Endothelial cell of umbilical vein (primary cell): ENCODE results near the gene SLC38A11. TPM values are rescaled to one million over a fixed set of nuclear protein-coding genes. Genes with fewer than 3 reads are reported as not detected.

Experiments
- BruUV-seq: library from RNA; stranded (reverse); fragments of 400-500 nt; replicated peaks from 2 replicates; lab custom pipeline; 2021; lab: Mats Ljungman, UMichigan
- CTCF ChIA-PET: fragments of 300-600, 350-600 bp; sonication (Branson Sonifier 250); formaldehyde crosslinking; loops from one replicate; lab custom pipeline; 2021; ENCODE audit warnings: antibody characterized with exemption, inconsistent platforms; lab: Charles Lee
- POLR2A ChIA-PET: fragments of 300-600, 350-600 bp; sonication (Branson Sonifier 250); formaldehyde crosslinking; loops from one replicate; lab custom pipeline; 2021; ENCODE audit warnings: antibody characterized with exemption, inconsistent platforms; lab: Charles Lee
- DNase-seq: peaks from one replicate; pipeline ENCODE4 v3.0.0-alpha.2; 2011; ENCODE audit warnings: low read depth, low spot score
- FAIRE-seq: peaks from 2 replicates; lab custom pipeline; 2011; peaks lifted over from hg19 to GRCh38; lab: Jason Lieb, UNC
- H2AFZ ChIP-seq: 2 replicates; pipeline ENCODE4 v1.6.0; 2012; ENCODE audit warnings: low read depth, low read length, control low read depth, inconsistent platforms
- H3K27ac ChIP-seq: 2 replicates; pipeline ENCODE4 v1.5.1; 2011; ENCODE audit warnings: low read depth, mild to moderate bottlenecking, control low read depth, low read length, moderate library complexity; ENCODE audit not compliant: insufficient read depth
- H3K27me3 ChIP-seq, 2 experiments: 2 replicates each; pipeline versions ENCODE4 v1.6.0 to v1.6.1; 2011; ENCODE audit warnings: low read length in 2 of 2, mixed read lengths in 1 of 2; ENCODE audit not compliant: control insufficient read depth in 2 of 2, insufficient read depth in 2 of 2
- H3K36me3 ChIP-seq, 2 experiments: 2 replicates in 1 of 2; 3 replicates in 1 of 2; pipeline ENCODE4 v1.5.1; 2011; ENCODE audit warnings: low read length in 2 of 2, mild to moderate bottlenecking in 1 of 2, moderate library complexity in 1 of 2; ENCODE audit not compliant: control insufficient read depth in 2 of 2, insufficient read depth in 2 of 2; ENCODE audit errors: extremely low read depth in 1 of 2
- H3K4me1 ChIP-seq: 3 replicates; pipeline ENCODE4 v1.5.1; 2011; ENCODE audit warnings: mild to moderate bottlenecking, low read length; ENCODE audit not compliant: control insufficient read depth, insufficient read depth; ENCODE audit errors: extremely low read depth
- H3K4me2 ChIP-seq: 2 replicates; pipeline ENCODE4 v1.6.1; 2011; ENCODE audit warnings: low read length, control low read depth, mixed read lengths; ENCODE audit not compliant: insufficient read depth
- H3K4me3 ChIP-seq, 3 experiments: fragments of 200-600 bp in 1 of 3; sonication (generic), shearing (Covaris generic) in 1 of 3; replicated peaks in 1 of 3; 2 replicates each; pipeline ENCODE4 v1.5.1; 2011 to 2016; ENCODE audit warnings: control low read depth in 3 of 3, low read length in 3 of 3, mild to moderate bottlenecking in 2 of 3, inconsistent platforms in 1 of 3, low read depth in 1 of 3, moderate library complexity in 1 of 3; ENCODE audit not compliant: insufficient read depth in 1 of 3
- H3K79me2 ChIP-seq: 2 replicates; pipeline ENCODE4 v1.6.0; 2012; ENCODE audit warnings: low read length, inconsistent platforms; ENCODE audit not compliant: control insufficient read depth, insufficient read depth
- H3K9ac ChIP-seq: replicated peaks from 2 replicates; pipeline ENCODE3; 2011; ENCODE audit warnings: low read length, control low read depth; ENCODE audit not compliant: insufficient read depth; ENCODE audit errors: extremely low read depth
- H3K9me1 ChIP-seq: replicated peaks from 3 replicates; pipeline ENCODE4 v1.6.0; 2011; ENCODE audit warnings: mild to moderate bottlenecking, low read length; ENCODE audit not compliant: control insufficient read depth, insufficient read depth; ENCODE audit errors: extremely low read depth
- H3K9me3 ChIP-seq: replicated peaks from 2 replicates; pipeline ENCODE4 v1.5.1; 2012; ENCODE audit warnings: low read length, inconsistent platforms; ENCODE audit not compliant: control insufficient read depth, insufficient read depth
- H4K20me1 ChIP-seq: replicated peaks from 2 replicates; pipeline ENCODE3; 2011; ENCODE audit warnings: mild to moderate bottlenecking, low read length; ENCODE audit not compliant: control insufficient read depth, insufficient read depth; ENCODE audit errors: extremely low read depth
- EZH2 ChIP-seq: IDR thresholded peaks from 2 replicates; pipeline ENCODE4 v1.6.1; 2012; ENCODE audit warnings: borderline replicate concordance, low read depth, mild to moderate bottlenecking, moderate library complexity, low read length, inconsistent platforms; ENCODE audit not compliant: severe bottlenecking
- GATA2 ChIP-seq: IDR thresholded peaks from 2 replicates; pipeline ENCODE4 v1.7.0; 2011; ENCODE audit warnings: low read depth, mild to moderate bottlenecking, moderate library complexity, mixed read lengths, low read length; ENCODE audit not compliant: insufficient read length, insufficient read depth
- JUN ChIP-seq: IDR thresholded peaks from 2 replicates; pipeline ENCODE4 v1.6.1; 2011; ENCODE audit warnings: borderline replicate concordance, low read depth; ENCODE audit not compliant: insufficient read length, insufficient read depth
- MYC ChIP-seq: IDR thresholded peaks from one replicate; pipeline ENCODE4 v1.6.1; 2011; ENCODE audit warnings: mild to moderate bottlenecking, low read depth, low read length
- POLR2A ChIP-seq: IDR thresholded peaks from 2 replicates; pipeline ENCODE4 v1.6.1; 2012; ENCODE audit warnings: low read depth, mild to moderate bottlenecking, control low read depth, low read length
- POLR2AphosphoS5 ChIP-seq: IDR thresholded peaks from 2 replicates; pipeline ENCODE4 v1.6.1; 2012; ENCODE audit warnings: low read depth, mild to moderate bottlenecking, control low read depth, low read length, moderate library complexity; ENCODE audit not compliant: insufficient read depth
- dilution Hi-C: fragments of 300-500 bp; cut with MboI; formaldehyde crosslinking; loops from one replicate; pipeline ENCODE4 v1.15.0; 2019; ENCODE audit warnings: low sequenced_read_pairs; ENCODE audit not compliant: extremely low pct_ligation_motif_present
- intact Hi-C: fragments of 100-400 bp; cut with micrococcal nuclease; formaldehyde crosslinking; loops from one replicate; pipeline ENCODE4 v1.10.0; 2022
- polyA plus RNA-seq, 4 experiments: library from polyadenylated mRNA; depleted of rRNA in 3 of 4; stranded (reverse) in 3 of 4; unstranded in 1 of 4; fragments of >200 nt; gene quantifications; 2 replicates each; pipeline versions ENCODE4 v1.2.1 to v1.2.3, GENCODE V29; 2011 to 2012; ENCODE audit warnings: missing spikeins in 1 of 4
- total RNA-seq: library from RNA; stranded (reverse); gene quantifications from 2 replicates; pipeline ENCODE4 v1.2.3, GENCODE V29; 2021
- TF ChIP-seq, protein P1 (sequence below): IDR thresholded peaks from 2 replicates; pipeline ENCODE4 v1.6.1; 2011; ENCODE audit not compliant: insufficient read depth, insufficient read length
- TF ChIP-seq, protein P2 (sequence below), 2 donors: IDR thresholded peaks; 1 replicate in 1 of 2; 2 replicates in 1 of 2; pipeline ENCODE4 v1.5.1; 2011; ENCODE audit warnings: low read length in 2 of 2, mild to moderate bottlenecking in 2 of 2, moderate library complexity in 2 of 2, control low read depth in 1 of 2, inconsistent platforms in 1 of 2, low read depth in 1 of 2; ENCODE audit not compliant: insufficient read depth in 1 of 2; ENCODE audit errors: extremely low read depth in 1 of 2

SLC38A11 gene
- total and polyA plus RNA-seq, 2 donors (not counting 3 experiments of a cell fraction or from before 2014, with no cell fraction given) = not detected

DNA sequence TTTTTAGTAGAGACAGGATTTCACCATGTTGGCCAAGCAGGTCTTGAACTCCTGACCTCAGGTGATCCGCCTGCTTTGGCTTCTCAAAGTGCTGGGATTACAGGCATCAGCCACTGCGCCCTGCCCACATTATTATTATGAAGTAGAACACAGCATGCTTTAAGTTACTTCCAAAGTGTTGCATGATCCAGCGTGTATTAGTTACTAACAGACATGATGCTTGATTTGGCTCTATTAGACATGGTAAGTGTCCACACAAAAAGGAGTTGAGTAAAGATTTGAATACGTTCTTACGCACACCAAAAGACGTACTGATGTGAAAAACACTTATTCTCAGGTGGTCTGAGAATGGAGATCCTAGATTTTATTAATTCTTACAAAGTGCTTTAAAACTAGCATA is 50.0 kb downstream of the SLC38A11 start:
- Histone ChIP-seq H3K36me3 (no peaks in the 10 kb centered on the region), H4K20me1 (no peaks in the 10 kb centered on the region), H3K9ac (no peak overlapping the region), H2AFZ (no peak overlapping the region), H3K4me2 (no peak overlapping the region), H3K27me3 (no peaks in the 10 kb centered on the region), H3K9me1 (no peaks in the 10 kb centered on the region), H3K27ac (no peak overlapping the region), H3K4me1 (peaks cover 27% of the 10 kb centered on the region), H3K4me3 (no peak overlapping the region), H3K9me3 (no peaks in the 10 kb centered on the region), H3K79me2 (no peaks in the 10 kb centered on the region)
- BruUV-seq = no TSS peak
- dilution Hi-C loops (no loop called here), intact Hi-C loops (no loop called here)
- POLR2A ChIA-PET = no interaction called here
- FAIRE-seq (no peak), DNase-seq (no peak)
- CTCF ChIA-PET = interaction anchor here (2.2 to 4.4 kb wide), 3 partner anchors 8 to 167 kb away, joined by 9 to 32 read pairs (median 21); partner anchors contain the start of gene COBLL1
- TF ChIP-seq, protein P1, sequence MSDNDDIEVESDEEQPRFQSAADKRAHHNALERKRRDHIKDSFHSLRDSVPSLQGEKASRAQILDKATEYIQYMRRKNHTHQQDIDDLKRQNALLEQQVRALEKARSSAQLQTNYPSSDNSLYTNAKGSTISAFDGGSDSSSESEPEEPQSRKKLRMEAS = no peak
- TF ChIP-seq JUN = no peak
- no peak for TF ChIP-seq MYC
- no peak for TF ChIP-seq POLR2AphosphoS5
- TF ChIP-seq POLR2A = no peak
- no peak for TF ChIP-seq GATA2
- TF ChIP-seq EZH2 = no peak
- TF ChIP-seq, protein P2, sequence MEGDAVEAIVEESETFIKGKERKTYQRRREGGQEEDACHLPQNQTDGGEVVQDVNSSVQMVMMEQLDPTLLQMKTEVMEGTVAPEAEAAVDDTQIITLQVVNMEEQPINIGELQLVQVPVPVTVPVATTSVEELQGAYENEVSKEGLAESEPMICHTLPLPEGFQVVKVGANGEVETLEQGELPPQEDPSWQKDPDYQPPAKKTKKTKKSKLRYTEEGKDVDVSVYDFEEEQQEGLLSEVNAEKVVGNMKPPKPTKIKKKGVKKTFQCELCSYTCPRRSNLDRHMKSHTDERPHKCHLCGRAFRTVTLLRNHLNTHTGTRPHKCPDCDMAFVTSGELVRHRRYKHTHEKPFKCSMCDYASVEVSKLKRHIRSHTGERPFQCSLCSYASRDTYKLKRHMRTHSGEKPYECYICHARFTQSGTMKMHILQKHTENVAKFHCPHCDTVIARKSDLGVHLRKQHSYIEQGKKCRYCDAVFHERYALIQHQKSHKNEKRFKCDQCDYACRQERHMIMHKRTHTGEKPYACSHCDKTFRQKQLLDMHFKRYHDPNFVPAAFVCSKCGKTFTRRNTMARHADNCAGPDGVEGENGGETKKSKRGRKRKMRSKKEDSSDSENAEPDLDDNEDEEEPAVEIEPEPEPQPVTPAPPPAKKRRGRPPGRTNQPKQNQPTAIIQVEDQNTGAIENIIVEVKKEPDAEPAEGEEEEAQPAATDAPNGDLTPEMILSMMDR (IDR thresholded peaks at IDR 0.05; ENCODE audit: extremely low read depth in 1 of 2, insufficient read depth in 1 of 2, low read depth in 1 of 2, low read length in 2 of 2) = no peak
